ENCODE data around the gene TBX3. TPM values are rescaled to one million over a fixed set of nuclear protein-coding genes. Genes with fewer than 3 reads are reported as not detected.

Gene TBX3
- total RNA-seq, 1 experiment from 2014 or later = 15.6 TPM

- DNase-seq (ENCODE audit: low spot score) = no peak
Measured at GRCh38 chr12:114628199-114628598, 55.8 kb downstream of the TBX3 start.

GRCh38 chr12:114627393-114627792, 56.6 kb downstream of the TBX3 start:
- DNase-seq (ENCODE audit: low spot score) = no peak

- peak; percentile 69 for DNase-seq (ENCODE audit: low spot score)
Measured at GRCh38 chr12:114625294-114625851, 58.6 kb downstream of the TBX3 start.

- DNase-seq (ENCODE audit: low spot score) = no peak
Measured at GRCh38 chr12:114623737-114624136, 60.2 kb downstream of the TBX3 start.

Small RNA genes lying within 50 kb of the gene (small RNA-seq; reads per million reads assigned to genes)
- not detected for gene RF00019
